Non-pigmented ciliary epithelial cell (primary cell): ENCODE data around the gene SLC39A8.

Source experiments
- DNase-seq: peaks from one replicate; pipeline ENCODE4 v3.0.0-alpha.2; 2010; ENCODE audit warnings: low read depth

SLC39A8 gene

GRCh38 chr4:102227388-102227787 lies 117.9 kb downstream of the SLC39A8 start:
- DNase-seq = no peak

GRCh38 chr4:102223461-102223860 lies 121.8 kb downstream of the SLC39A8 start:
- no peak for DNase-seq

GRCh38 chr4:102222838-102223409 lies 122.4 kb downstream of the SLC39A8 start:
- no peak for DNase-seq

GRCh38 chr4:102219129-102219528 lies 126.2 kb downstream of the SLC39A8 start:
- DNase-seq = no peak

GRCh38 chr4:102218656-102219055 lies 126.6 kb downstream of the SLC39A8 start:
- DNase-seq = no peak

GRCh38 chr4:102217775-102218355 lies 127.4 kb downstream of the SLC39A8 start:
- DNase-seq = no peak

GRCh38 chr4:102217345-102217744 lies 127.9 kb downstream of the SLC39A8 start:
- no peak for DNase-seq

- DNase-seq = no peak
These were observed 128.6 kb downstream of the SLC39A8 start for GRCh38 chr4:102216666-102217065.

GRCh38 chr4:102213031-102213430 lies 132.3 kb downstream of the SLC39A8 start:
- no peak for DNase-seq
